ENCODE measurements around the gene NOTUM.

NOTUM gene

DNA sequence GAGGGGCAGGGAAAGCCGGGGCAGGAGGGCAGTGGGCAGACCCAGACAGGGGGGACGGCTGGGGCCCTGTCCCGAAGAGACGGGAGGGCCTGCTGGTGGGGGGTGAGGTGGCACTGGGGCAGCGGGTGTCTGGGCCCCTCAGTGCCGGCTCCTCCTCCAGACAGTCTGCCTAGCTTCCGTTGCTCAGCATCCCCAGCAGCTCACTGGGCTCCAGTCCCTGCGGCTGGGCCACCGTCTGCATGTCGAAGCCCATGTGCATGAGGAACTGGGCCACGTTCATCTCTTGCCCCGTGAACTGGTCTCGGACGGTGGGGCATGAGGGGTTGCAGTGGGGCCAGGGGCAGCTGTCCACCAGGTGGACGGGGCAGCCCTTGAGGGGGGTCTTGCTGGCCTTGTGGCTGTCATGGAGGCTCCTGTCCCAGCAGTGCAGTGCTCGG lies 8.2 kb downstream of the NOTUM start:
- TF ChIP-seq, protein P1, sequence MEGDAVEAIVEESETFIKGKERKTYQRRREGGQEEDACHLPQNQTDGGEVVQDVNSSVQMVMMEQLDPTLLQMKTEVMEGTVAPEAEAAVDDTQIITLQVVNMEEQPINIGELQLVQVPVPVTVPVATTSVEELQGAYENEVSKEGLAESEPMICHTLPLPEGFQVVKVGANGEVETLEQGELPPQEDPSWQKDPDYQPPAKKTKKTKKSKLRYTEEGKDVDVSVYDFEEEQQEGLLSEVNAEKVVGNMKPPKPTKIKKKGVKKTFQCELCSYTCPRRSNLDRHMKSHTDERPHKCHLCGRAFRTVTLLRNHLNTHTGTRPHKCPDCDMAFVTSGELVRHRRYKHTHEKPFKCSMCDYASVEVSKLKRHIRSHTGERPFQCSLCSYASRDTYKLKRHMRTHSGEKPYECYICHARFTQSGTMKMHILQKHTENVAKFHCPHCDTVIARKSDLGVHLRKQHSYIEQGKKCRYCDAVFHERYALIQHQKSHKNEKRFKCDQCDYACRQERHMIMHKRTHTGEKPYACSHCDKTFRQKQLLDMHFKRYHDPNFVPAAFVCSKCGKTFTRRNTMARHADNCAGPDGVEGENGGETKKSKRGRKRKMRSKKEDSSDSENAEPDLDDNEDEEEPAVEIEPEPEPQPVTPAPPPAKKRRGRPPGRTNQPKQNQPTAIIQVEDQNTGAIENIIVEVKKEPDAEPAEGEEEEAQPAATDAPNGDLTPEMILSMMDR (conservative IDR thresholded peaks at IDR 0.05; ENCODE audit: low read depth): no peak
- H3K27ac ChIP-seq: no peak overlapping the region
- no peak for DNase-seq (ENCODE audit: low spot score)
- POLR2A ChIA-PET (ENCODE audit: low non-redundant PET): interaction anchor here (0.7 kb wide), 3 partner anchors 14 to 109 kb away, joined by 3 to 5 read pairs (median 3); no protein-coding TSS in a partner anchor
- CTCF ChIA-PET: interaction anchor here (0.6 to 0.7 kb wide), 2 partner anchors 35 to 68 kb away, joined by 3 read pairs; no protein-coding TSS in a partner anchor

- no peak for DNase-seq (ENCODE audit: low spot score)
- TF ChIP-seq, protein P1 (conservative IDR thresholded peaks at IDR 0.05; ENCODE audit: low read depth): no peak
- POLR2A ChIA-PET (ENCODE audit: low non-redundant PET): interaction anchor here (0.7 kb wide), 1 partner anchor 15 kb away, joined by 3 read pairs; no protein-coding TSS in a partner anchor
- CTCF ChIA-PET: interaction anchor here (0.7 kb wide), 2 partner anchors 69 to 70 kb away, joined by 3 to 5 read pairs; no protein-coding TSS in a partner anchor
- H3K27ac ChIP-seq: 0 out of 2 replicates have a peak overlapping the region, but pooled peaks have one; percentile 2
Observed at GRCh38 chr17:81951785-81952684, 9.0 kb downstream of the NOTUM start.

- ChIA-PET POLR2A (ENCODE audit: low non-redundant PET) (interaction anchor here (0.6 kb wide), 1 partner anchor 11 kb away, joined by 3 read pairs; no protein-coding TSS in a partner anchor), CTCF (interaction anchor here (0.6 to 1.7 kb wide), 2 partner anchors 9 to 1781 kb away, joined by 4 to 13 read pairs; partner anchors contain the start of gene CARD14)
- H3K27ac ChIP-seq: no peak overlapping the region
- TF ChIP-seq, protein P1 (conservative IDR thresholded peaks at IDR 0.05; ENCODE audit: low read depth): no peak
- no peak for DNase-seq (ENCODE audit: low spot score)
Observed at GRCh38 chr17:81950501-81950900, 10.5 kb downstream of the NOTUM start.

GRCh38 chr17:81948635-81949378 lies 12.2 kb downstream of the NOTUM start:
- ChIA-PET POLR2A (ENCODE audit: low non-redundant PET) (no interaction called here), CTCF (interaction anchor here (0.7 to 1.0 kb wide), 2 partner anchors 71 to 72 kb away, joined by 3 to 7 read pairs; no protein-coding TSS in a partner anchor)

DNA sequence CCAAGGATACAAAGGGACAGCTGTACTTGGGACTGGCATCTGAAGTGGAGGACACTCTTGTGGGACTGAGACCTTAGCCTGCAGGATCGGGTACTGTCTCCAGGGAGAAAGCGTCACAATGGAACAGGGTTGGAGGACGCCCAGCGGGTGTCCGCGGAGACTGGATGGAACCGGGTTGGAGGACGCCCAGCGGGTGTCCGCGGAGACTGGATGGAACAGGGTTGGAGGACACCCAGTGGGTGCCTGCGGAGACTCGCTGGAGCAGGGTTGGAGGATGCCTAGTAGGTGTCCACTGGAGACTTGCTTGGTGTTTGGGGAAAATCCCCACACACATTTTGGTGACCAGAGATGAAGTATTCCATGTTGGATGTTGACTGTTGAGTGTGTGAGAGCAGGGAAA lies 13.8 kb downstream of the NOTUM start, which contains the start of gene MYADML2:
TSS of gene MYADML2 (minus strand) at position 45 of the 400 bp plus-strand sequence. CDS start 5,492 bp downstream, outside the sequence.
- no peak within 1 kb of the TSS for H3K27ac ChIP-seq
- POLR2A ChIA-PET (ENCODE audit: low non-redundant PET): no interaction called here
- CTCF ChIA-PET: interaction anchor here (0.6 to 1.0 kb wide), 2 partner anchors 13 to 132 kb away, joined by 3 to 4 read pairs; no protein-coding TSS in a partner anchor
- TF ChIP-seq, protein P1 (conservative IDR thresholded peaks at IDR 0.05; ENCODE audit: low read depth): no peak
- no peak for DNase-seq (ENCODE audit: low spot score)

More at GRCh38 chr17:81948635-81949378, 12.2 kb downstream of the NOTUM start:
- TF ChIP-seq, protein P1 (conservative IDR thresholded peaks at IDR 0.05; ENCODE audit: low read depth): no peak
- no peak overlapping the region for H3K27ac ChIP-seq
- DNase-seq (ENCODE audit: low spot score): no peak

DNA sequence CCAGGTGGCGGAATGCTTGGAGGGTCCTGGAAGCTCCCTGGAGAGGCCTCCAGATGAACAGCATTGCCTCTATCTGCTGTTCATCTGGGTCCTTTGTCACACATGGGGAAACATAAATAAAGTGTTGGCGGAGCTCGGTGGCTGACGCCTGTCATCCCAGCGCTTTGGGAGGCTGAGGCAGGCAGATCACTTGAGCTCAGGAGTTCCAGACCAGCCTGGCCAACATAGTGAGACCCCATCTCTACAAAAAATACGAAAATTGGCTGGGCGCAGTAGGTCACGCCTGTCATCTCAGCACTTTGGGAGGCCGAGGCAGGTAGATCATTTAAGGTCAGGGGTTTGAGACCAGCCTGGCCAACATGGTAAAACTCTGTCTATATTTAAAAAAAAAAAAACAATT lies 16.1 kb downstream of the NOTUM start:
- TF ChIP-seq, protein P1 (conservative IDR thresholded peaks at IDR 0.05; ENCODE audit: low read depth): no peak
- POLR2A ChIA-PET (ENCODE audit: low non-redundant PET): no interaction called here
- CTCF ChIA-PET: no interaction called here
- no peak overlapping the region for H3K27ac ChIP-seq
- DNase-seq (ENCODE audit: low spot score): no peak
